Activated naive CD4-positive, alpha-beta T cell treated with anti-CD3 and anti-CD28 coated beads, Interleukin-2, amount 50 U/mL, for 72 hours (primary cell): ENCODE measurements around the gene KIF21B. TPM values are rescaled to one million over a fixed set of nuclear protein-coding genes. Genes with fewer than 3 reads are reported as not detected.
A peak's percentile ranks its signal among the peaks of the same experiment; 100 is the strongest.

Experiments
- ATAC-seq, 2 donors: fragments of 150-1000 bp; cut with Tn5 transposase; 2 replicates each; pipeline ENCODE4 v1.10.0; 2021; ENCODE audit warnings: mild to moderate bottlenecking in 2 of 2, moderate library complexity in 2 of 2
- DNase-seq, 2 donors: peaks; one replicate each; pipeline ENCODE4 v3.0.0; 2021 to 2022; ENCODE audit warnings: low spot score in 2 of 2
- H3K27ac Mint-ChIP-seq, 2 donors: one replicate each; pipeline ENCODE4 v1.8.0; 2022; ENCODE audit warnings: mild to moderate bottlenecking in 2 of 2, mixed read lengths in 2 of 2
- H3K36me3 Mint-ChIP-seq, 2 donors: one replicate each; pipeline ENCODE4 v1.8.0; 2022; ENCODE audit warnings: mixed read lengths in 2 of 2
- H3K9me3 Mint-ChIP-seq, 2 donors: one replicate each; pipeline ENCODE4 v1.8.0; 2022; ENCODE audit warnings: mixed read lengths in 2 of 2
- total RNA-seq, 2 donors: library from RNA; stranded (reverse); gene quantifications; one replicate each; pipeline ENCODE4 v1.2.3, GENCODE V29; 2022

Gene KIF21B
- total RNA-seq, 2 donors from 2014 or later, result 55.9 to 58.1 TPM

GRCh38 chr1:201013991-201014815, 9.3 kb downstream of the KIF21B start:
- DNase-seq, result no peak
- Mint-ChIP-seq H3K36me3 (peaks cover 2 to 3% of the 10 kb centered on the region in 2 donors), H3K27ac (peak overlapping the region; percentile 55 to 96), H3K9me3 (no peaks in the 10 kb centered on the region)
- ATAC-seq, result no peak

DNA sequence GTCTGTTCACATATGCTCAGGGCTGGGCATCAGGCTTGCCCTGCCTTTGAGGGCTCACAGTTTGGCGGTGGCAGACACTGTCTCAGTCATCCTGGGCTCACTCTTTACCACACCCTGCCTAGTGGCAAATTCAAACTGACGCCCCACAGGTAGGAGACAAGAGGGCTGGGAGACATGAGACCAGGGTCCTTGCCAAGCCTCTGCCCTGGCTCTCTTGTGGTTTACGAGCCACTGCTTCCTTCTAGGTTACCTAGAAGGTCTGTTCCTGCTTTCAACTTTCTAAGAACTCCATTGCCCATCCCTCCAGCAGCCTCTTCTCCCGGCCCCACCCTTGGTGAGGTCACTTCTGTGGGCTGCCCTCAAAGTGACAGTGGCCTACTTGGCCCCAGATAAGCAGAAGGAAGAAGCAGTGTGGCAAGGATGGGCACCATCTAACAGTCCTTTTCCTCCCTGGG, 10.5 kb downstream of the KIF21B start:
- ATAC-seq, result peak in 1 of 2 donors; percentile 27
- H3K9me3 Mint-ChIP-seq, result no peaks in the 10 kb centered on the region
- peak overlapping the region in 1 of 2 donors; percentile 70 for H3K27ac Mint-ChIP-seq
- H3K36me3 Mint-ChIP-seq, result no peaks in the 10 kb centered on the region
- no peak for DNase-seq

DNA sequence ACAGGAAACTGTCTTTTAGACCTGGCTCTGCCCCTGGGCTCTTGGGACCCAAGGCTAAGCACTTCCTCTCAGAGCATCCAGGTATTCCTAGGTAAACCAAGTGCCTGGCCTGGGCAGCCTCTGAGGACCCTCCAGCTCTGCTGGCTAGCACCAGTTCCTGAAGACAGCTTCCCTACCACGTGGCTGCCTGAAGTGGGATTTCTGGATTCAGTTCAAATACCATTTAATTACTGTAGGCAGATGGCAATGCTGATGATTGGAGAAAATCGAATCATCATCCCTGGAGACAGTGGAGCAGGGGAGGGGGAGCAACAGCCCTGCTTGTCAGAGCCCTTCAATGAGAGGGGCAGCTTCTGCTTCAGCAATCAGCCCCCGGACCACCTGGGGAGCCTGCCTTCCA, 11.9 kb downstream of the KIF21B start:
- ATAC-seq, result no peak
- DNase-seq, result no peak
- Mint-ChIP-seq H3K36me3 (no peaks in the 10 kb centered on the region), H3K9me3 (no peaks in the 10 kb centered on the region), H3K27ac (peak overlapping the region; percentile 30 to 38)

GRCh38 chr1:201009962-201010645, 13.4 kb downstream of the KIF21B start:
- H3K9me3 Mint-ChIP-seq, result no peaks in the 10 kb centered on the region
- ATAC-seq (no peak), DNase-seq (no peak)
- H3K36me3 Mint-ChIP-seq, result no peaks in the 10 kb centered on the region
- H3K27ac Mint-ChIP-seq, result peak overlapping the region in 1 of 2 donors; percentile 18

DNA sequence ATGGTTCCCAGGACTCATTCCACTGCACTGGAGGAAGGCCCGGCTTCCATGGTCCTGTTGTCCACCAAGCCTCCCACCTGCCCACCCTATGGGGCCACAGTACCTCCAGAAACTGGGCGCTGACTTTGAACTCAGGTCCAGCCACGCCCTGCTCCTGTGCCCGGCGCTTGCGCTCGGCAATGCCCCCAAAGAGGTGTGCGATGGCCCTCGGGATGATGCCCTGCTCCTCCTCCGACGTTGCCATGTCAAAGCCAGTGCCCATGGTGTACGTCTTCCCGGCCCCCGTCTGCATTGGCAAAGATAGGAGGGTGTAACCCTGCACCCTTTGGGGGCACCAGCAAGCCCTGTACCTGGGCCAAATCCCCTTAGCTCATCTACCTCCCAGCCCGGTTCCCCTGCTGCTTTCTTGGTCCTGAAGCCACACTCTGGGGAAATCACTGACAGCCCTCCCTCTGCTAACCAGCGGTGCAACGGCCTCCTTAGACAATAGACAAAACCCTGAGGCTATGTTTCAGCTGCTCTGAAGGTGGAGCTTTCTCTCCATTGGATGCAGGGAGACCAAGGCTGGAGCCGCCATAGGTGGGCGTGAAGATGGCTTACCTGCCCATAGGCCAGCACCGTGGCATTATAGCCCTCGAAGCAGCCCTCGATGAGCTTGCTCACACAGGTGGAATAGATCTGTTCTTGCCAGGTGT, 14.7 kb downstream of the KIF21B start:
- peak overlapping the region; percentile 36 to 39 for H3K27ac Mint-ChIP-seq
- ATAC-seq (no peak), DNase-seq (no peak)
- no peaks in the 10 kb centered on the region for H3K36me3 Mint-ChIP-seq
- H3K9me3 Mint-ChIP-seq, result no peaks in the 10 kb centered on the region

- H3K27ac Mint-ChIP-seq, result no peak overlapping the region
- DNase-seq, result no peak
- peaks cover under 1 to 9% of the 10 kb centered on the region in 2 donors for H3K36me3 Mint-ChIP-seq
- ATAC-seq, result no peak
- H3K9me3 Mint-ChIP-seq, result no peaks in the 10 kb centered on the region
Observed at GRCh38 chr1:201007481-201007880, 16.0 kb downstream of the KIF21B start.

GRCh38 chr1:201006450-201006849, 17.1 kb downstream of the KIF21B start:
- DNase-seq (no peak), ATAC-seq (no peak)
- peaks cover 5 to 16% of the 10 kb centered on the region in 2 donors for H3K36me3 Mint-ChIP-seq
- no peaks in the 10 kb centered on the region for H3K9me3 Mint-ChIP-seq
- no peak overlapping the region for H3K27ac Mint-ChIP-seq

DNA sequence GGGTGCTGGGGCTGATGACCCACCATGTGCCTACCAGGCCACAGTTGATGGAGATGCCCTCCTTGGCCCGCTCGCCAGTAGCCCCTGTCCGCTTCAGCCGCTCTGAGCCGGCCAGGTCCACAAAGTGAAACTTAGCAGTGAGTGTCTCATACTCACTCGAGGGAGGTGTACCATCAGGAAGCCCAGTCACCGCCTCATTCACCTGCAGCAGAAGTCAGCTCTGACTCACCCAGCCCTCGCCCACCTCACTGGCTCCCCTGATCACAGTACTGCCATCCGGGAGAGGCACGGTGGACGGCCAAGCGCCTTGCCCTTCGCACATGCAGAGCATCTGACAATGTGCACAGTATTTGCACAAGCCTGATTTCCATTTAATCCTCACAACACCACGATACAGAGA, 18.8 kb downstream of the KIF21B start:
- Mint-ChIP-seq H3K9me3 (no peaks in the 10 kb centered on the region), H3K36me3 (peaks cover 5 to 16% of the 10 kb centered on the region in 2 donors), H3K27ac (no peak overlapping the region)
- no peak for DNase-seq
- peak in 1 of 2 donors; percentile 23 for ATAC-seq

GRCh38 chr1:201004154-201004553, 19.4 kb downstream of the KIF21B start:
- H3K27ac Mint-ChIP-seq, result peak overlapping the region in 1 of 2 donors; percentile 51
- DNase-seq (no peak), ATAC-seq (no peak)
- no peaks in the 10 kb centered on the region for H3K9me3 Mint-ChIP-seq
- H3K36me3 Mint-ChIP-seq, result peaks cover 5 to 16% of the 10 kb centered on the region in 2 donors

GRCh38 chr1:201002510-201002909, 21.0 kb downstream of the KIF21B start:
- ATAC-seq (peak; percentile 73 to 98), DNase-seq (no peak)
- Mint-ChIP-seq H3K9me3 (no peaks in the 10 kb centered on the region), H3K27ac (peak overlapping the region in 1 of 2 donors; percentile 80), H3K36me3 (peaks cover 9 to 16% of the 10 kb centered on the region in 2 donors)

GRCh38 chr1:201001962-201002361, 21.6 kb downstream of the KIF21B start:
- DNase-seq (no peak), ATAC-seq (no peak)
- Mint-ChIP-seq H3K36me3 (peaks cover 9 to 17% of the 10 kb centered on the region in 2 donors), H3K9me3 (no peaks in the 10 kb centered on the region), H3K27ac (peak overlapping the region; percentile 62 to 80)

GRCh38 chr1:201000391-201000790, 23.1 kb downstream of the KIF21B start:
- Mint-ChIP-seq H3K9me3 (no peaks in the 10 kb centered on the region), H3K27ac (no peak overlapping the region), H3K36me3 (peaks cover 9 to 28% of the 10 kb centered on the region in 2 donors)
- ATAC-seq (no peak), DNase-seq (no peak)

DNA sequence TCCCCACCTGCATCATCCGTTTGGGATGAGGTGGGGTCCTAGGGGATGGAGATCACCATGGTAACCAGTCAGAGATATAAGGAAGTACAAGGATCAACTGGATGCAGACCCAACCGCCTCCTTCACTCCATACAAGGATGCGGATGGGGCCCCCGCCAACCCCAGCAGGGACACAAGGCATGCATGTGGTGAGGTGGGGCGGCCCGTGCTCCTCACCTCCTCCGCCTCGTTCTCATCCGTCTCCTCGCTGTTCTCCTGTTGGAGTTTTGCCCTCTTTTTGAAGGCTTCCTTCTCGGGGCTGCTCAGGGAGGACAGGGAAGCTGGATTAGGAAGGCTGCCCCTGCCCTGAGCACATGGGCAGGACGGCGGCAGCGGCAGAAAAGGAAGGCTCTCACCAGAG, 23.8 kb downstream of the KIF21B start:
- peak overlapping the region in 1 of 2 donors; percentile 9 for H3K27ac Mint-ChIP-seq
- H3K36me3 Mint-ChIP-seq, result peaks cover 9 to 28% of the 10 kb centered on the region in 2 donors
- DNase-seq, result no peak
- ATAC-seq, result no peak
- H3K9me3 Mint-ChIP-seq, result no peaks in the 10 kb centered on the region

- Mint-ChIP-seq H3K36me3 (peaks cover 9 to 28% of the 10 kb centered on the region in 2 donors), H3K27ac (peak overlapping the region in 1 of 2 donors; percentile 27), H3K9me3 (no peaks in the 10 kb centered on the region)
- ATAC-seq (no peak), DNase-seq (no peak)
Observed at GRCh38 chr1:200998323-200998722, 25.2 kb downstream of the KIF21B start.

DNA sequence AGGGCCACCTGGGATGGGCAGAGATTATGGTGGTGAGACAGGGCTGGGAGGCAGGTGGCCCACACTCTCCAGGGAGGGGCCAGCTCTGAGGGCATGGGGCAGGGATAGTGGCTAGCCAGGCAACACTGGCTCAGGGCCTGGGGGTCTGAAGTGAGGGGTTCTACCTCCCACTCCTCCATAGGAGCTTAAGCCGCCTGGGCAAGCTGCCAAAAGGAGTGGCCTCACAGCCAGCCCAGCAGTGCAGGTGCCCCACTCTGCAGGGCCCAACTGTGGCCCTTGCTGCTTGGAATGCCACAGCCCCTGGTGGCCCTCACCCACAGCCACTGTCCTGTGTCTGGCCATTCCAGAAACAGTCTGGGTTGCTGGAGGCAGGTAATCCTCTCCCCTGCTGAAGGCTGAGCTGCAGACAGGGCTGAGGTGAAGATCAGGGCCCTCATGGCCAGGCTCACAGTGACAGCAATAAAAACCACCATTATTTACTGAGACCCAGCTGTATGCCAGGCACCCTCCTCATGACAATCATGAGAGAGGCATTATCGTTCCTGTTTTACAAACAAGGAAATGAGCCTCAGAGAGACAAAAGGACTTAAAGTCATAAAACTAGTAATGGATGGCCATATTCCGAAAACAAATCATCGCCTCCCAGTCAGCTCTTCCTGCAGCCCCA, 31.0 kb downstream of the KIF21B start:
- DNase-seq (no peak), ATAC-seq (no peak)
- H3K36me3 Mint-ChIP-seq, result peaks cover 0 to 12% of the 10 kb centered on the region in 2 donors
- peak overlapping the region in 1 of 2 donors; percentile 55 for H3K27ac Mint-ChIP-seq
- H3K9me3 Mint-ChIP-seq, result no peaks in the 10 kb centered on the region

GRCh38 chr1:200991097-200991614, 32.4 kb downstream of the KIF21B start:
- no peak for ATAC-seq

More at GRCh38 chr1:200991097-200991614, 32.4 kb downstream of the KIF21B start:
- H3K9me3 Mint-ChIP-seq, result no peaks in the 10 kb centered on the region
- peaks cover 0 to 12% of the 10 kb centered on the region in 2 donors for H3K36me3 Mint-ChIP-seq
- H3K27ac Mint-ChIP-seq, result no peak overlapping the region
- no peak for DNase-seq
